HFF-Myc (cell line): ENCODE data around the gene HK2.

Experiments used
- DNase-seq: peaks from one replicate; pipeline ENCODE4 v3.0.0-alpha.2; 2011; ENCODE audit warnings: low read depth; ENCODE audit errors: extremely low read depth
- H3K4me3 ChIP-seq: replicated peaks from 2 replicates; pipeline ENCODE4 v1.5.1; 2011; ENCODE audit warnings: low read depth, mild to moderate bottlenecking, control low read depth, low read length
- TF ChIP-seq, protein P1 (sequence below): IDR thresholded peaks from 2 replicates; pipeline ENCODE4 v1.5.1; 2012; ENCODE audit warnings: mild to moderate bottlenecking, low read depth, low read length, control low read depth; ENCODE audit errors: missing control alignments

The HK2 gene

GRCh38 chr2:74864728-74865722 is 31.1 kb downstream of the HK2 start:
- TF ChIP-seq, protein P1, sequence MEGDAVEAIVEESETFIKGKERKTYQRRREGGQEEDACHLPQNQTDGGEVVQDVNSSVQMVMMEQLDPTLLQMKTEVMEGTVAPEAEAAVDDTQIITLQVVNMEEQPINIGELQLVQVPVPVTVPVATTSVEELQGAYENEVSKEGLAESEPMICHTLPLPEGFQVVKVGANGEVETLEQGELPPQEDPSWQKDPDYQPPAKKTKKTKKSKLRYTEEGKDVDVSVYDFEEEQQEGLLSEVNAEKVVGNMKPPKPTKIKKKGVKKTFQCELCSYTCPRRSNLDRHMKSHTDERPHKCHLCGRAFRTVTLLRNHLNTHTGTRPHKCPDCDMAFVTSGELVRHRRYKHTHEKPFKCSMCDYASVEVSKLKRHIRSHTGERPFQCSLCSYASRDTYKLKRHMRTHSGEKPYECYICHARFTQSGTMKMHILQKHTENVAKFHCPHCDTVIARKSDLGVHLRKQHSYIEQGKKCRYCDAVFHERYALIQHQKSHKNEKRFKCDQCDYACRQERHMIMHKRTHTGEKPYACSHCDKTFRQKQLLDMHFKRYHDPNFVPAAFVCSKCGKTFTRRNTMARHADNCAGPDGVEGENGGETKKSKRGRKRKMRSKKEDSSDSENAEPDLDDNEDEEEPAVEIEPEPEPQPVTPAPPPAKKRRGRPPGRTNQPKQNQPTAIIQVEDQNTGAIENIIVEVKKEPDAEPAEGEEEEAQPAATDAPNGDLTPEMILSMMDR = no peak
- no peak for DNase-seq
- no peak overlapping the region for H3K4me3 ChIP-seq

GRCh38 chr2:74865770-74866674 is 32.1 kb downstream of the HK2 start:
- no peak overlapping the region for H3K4me3 ChIP-seq
- TF ChIP-seq, protein P1 = no peak
- DNase-seq = no peak

- TF ChIP-seq, protein P1 = no peak
- no peak overlapping the region for H3K4me3 ChIP-seq
- DNase-seq = no peak
These were observed 34.1 kb downstream of the HK2 start for GRCh38 chr2:74867841-74868658.

DNA sequence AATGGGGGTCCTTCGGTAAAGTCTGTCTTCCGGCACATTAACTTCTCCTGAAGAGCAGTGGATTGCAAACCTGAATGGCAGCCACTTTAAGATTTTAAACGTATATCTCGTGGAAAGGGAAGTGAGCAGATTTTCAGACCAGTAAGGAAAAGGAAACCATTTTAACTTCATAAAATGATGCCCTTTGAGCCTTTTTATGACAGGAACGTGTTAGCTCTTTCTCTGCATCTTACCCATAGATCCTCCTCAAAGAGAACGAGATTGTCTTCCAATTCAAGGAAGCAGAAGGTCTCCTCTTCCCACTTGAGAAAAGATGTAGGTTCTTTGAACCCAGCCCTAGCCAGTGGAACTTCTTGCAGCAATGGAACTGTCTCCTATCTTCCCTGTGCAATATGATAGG is 35.6 kb downstream of the HK2 start:
- TF ChIP-seq, protein P1 = no peak
- no peak overlapping the region for H3K4me3 ChIP-seq
- no peak for DNase-seq

DNA sequence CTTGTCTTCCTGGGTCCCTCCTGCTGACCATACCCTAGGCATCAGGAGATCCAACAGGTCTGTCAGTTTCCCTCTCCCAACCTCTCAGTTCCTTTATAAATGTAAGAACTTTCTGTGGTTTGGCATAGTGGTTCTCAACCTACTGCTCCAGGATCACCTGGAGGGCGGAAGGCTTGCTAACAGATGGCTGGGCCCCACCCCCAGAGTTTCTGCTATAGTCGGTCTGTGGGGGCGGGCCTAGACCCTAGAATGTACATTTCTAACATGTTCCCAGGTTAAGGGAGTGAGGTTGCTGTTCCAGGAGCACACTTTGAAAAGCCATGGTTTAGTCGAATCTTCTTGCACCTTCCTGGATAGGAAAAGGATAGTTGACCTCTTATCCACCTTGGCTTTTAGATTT is 37.0 kb downstream of the HK2 start:
- TF ChIP-seq, protein P1 = no peak
- DNase-seq = no peak
- no peak overlapping the region for H3K4me3 ChIP-seq

GRCh38 chr2:74871414-74871813 is 37.5 kb downstream of the HK2 start:
- H3K4me3 ChIP-seq = no peak overlapping the region
- TF ChIP-seq, protein P1 = no peak
- DNase-seq = no peak
